ENCODE measurements around the gene ZKSCAN1.
"Not testable (repeated sequence)": the region's sequence is repeated elsewhere in the genome, so short reads cannot be mapped to it uniquely, and the experiment has no call there.

ZKSCAN1 gene

DNA sequence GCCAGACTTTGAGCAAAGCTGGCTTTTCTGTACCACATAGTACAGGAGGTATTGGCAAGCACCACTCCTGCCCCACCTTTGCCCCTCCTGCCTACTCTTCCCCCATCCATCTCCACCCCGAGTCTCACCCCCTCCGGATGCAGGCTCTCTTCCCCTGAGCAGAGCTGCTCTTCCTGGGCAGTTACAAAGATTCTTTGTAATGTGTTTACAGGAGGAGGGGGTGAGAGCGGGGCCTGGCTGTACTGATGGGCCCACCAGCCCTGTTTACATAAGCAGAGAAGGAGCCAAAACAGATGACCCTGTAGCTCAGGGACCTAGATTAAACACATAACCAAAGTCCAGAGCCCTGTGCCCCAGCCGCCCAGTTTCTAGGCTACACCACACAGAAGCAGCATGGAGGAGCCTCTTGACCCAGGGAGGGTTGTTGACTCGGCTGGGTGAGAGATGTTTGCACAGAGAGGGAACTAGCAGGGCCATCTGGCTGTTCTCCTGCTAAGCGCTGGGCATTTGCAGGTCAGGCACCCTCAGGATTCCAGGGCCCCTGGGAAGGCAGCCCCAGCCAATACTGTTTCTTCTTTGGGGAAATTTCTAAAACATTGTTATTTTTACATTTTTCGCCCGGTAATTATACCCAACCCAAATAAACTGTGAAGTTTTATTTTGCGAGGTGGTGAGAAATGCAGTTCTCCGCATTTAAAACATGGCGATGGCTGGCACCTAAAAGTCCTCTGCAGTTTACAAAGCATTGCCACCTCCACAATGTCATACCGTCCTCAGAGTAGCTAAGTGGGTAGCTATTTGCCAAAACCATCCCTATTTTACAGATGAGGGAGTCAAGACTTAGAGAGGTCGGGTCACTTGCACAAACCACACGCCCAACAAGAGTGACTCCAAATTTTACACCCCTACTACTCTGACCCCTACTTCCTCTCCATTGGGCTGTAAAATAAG lies 11.4 kb upstream of the ZKSCAN1 start:
- DNase-seq: peak in 1 of 2 experiments; percentile 39

DNA sequence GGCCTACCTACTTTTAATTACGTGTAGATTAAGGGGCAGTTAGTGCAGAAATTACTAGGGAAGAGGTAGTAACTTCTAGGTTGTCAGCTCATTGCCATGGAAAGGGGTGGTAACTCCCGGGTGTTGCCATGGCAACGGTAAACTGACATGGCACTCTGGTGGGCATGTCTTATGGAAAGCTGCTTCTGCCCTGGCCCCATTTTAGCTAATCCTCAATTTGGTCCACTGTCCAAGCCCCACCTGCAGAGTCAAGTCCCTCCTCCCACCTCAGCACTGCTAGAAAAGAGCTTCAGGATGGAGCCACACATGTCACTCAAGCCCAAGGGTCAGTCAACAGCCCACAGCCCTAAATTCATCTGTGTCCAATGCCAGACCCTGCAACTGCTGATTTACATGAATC lies 7.5 kb upstream of the ZKSCAN1 start:
- DNase-seq: no peak

DNA sequence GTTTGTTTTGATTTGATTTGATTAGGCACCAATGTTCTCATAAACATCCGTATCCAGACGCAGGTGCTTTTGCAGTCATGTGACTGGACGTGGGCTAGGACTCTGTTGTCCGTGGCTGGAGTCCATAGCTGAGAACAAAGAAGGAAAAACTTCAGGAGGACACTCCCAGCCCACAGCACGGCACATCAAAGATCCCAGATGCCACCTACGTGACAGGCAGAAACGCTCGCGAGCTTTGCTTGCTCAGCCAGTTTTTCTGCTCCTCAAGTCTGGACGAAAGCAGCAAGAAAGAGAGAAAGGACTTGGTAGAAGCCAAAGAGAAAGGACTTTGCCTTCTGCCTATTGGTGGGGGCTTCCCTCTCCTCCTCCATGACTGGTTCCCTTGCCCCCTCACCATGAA lies 6.9 kb upstream of the ZKSCAN1 start:
- no peak for DNase-seq

DNA sequence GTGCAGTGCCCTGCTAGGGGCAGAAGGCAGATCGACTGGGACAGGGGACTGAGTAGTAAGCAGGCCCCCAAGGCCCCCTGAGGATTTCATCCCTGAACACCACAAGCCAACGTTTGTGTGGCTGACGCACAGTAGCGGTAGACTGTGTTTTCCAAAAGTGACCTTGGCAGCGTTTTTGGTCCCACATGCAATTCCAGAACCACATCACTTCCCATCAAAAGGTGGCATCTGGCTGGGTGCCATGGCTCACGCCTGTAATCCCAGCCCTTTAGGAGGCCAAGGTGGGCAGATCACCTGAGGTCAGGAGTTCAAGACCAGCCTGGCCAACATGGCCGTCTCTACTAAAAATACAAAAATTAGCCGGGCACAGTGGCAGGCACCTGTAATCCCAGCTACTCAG lies 5.4 kb upstream of the ZKSCAN1 start:
- DNase-seq: not testable (repeated sequence)

DNA sequence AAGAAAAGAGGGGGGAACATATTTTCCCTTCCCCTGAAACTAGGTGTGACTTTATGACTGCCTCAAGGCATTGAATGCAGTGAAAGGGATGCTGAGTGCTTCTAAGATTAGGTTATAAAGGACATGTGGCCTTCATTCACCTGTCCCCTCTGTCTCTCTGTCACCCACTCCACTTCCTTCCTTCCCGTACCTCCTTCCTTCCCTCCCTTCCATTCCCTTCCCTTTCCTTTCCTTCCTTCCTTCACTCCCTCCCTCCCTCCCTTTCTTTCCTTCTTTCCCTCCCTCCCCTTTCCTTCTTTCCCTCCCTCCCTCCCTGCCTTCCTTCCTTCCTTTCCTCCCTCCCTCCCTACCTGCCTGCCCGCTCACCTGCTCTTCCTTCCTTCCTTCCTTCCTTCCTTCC lies 4.5 kb upstream of the ZKSCAN1 start:
- DNase-seq: no peak

DNA sequence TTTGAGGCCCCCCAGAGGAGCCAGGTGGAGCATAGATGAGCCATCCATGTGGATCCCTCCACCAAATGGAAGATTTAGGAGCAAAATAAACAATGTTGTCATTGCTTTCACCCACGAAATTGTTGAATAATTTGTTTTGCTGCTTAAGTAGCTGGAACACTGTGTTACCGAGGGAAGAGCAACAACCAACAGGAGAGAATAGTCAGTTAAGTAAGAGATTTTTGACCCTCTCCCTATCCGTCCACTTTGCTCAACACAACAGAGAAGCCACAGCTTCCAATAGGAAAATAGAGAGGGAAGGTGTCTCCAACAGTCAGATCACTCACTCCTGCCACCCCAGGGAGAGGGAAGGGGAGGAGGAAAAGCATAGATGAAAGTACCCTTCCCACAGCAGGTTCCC lies 3.9 kb upstream of the ZKSCAN1 start:
- no peak for DNase-seq

DNA sequence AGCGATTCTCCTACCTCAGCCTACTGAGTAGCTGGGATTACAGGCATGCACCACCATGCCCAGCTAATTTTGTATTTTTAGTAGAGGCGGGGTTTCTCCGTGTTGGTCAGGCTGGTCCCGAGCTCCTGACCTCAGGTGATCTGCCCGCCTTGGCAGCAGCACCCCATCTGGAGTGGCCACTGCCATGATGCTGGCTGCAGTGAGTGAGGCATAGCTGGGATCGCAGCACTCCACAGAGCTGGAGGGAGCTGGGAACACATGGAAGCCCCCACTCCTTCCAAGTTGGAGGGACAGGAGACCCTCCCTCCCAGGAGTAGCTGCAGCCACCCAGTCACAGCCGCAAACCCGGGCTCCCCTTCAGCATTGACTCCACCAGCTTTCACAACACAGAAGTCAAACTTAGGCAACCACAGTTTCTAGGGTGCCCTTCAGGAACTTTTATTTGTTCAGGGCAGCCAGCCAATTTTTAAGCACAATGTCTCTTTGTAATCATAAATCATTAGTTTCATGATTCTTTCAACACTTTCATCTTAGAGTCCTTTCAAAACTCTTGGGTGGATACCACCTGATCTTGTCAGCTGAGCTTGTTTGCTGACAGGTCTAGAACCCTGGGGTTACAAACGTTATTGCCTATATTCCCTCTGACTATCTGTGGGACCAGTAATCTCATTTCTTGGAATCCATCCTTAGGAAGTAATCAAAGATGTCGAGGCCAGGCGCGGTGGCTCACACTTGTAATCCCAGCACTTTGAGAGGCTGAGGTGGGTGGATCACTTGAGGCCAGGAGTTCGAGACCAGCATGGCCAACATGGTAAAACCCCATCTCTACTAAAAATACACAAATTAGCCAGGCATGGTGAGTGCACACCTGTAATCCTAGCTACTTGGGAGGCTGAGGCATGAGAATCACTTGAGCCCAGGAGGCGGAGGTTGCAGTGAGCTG lies 2.7 kb upstream of the ZKSCAN1 start:
- not testable (repeated sequence) for DNase-seq

DNA sequence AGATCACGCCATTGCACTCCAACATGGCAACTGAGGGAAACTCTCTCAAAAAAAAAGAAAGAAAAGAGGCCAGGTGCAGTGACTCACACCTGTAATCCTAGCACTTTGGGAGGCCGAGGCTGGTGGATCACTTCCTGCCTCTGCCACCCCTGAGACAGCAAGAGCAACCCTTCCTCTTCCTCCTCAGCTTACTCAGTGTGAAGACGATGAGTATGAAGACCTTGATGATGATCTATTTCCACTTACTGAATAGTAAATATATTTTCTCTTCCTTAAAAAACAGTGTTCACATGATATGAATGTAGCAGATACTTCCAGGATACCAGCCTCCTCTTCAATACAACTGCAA lies 2.1 kb upstream of the ZKSCAN1 start:
- DNase-seq: no peak

DNA sequence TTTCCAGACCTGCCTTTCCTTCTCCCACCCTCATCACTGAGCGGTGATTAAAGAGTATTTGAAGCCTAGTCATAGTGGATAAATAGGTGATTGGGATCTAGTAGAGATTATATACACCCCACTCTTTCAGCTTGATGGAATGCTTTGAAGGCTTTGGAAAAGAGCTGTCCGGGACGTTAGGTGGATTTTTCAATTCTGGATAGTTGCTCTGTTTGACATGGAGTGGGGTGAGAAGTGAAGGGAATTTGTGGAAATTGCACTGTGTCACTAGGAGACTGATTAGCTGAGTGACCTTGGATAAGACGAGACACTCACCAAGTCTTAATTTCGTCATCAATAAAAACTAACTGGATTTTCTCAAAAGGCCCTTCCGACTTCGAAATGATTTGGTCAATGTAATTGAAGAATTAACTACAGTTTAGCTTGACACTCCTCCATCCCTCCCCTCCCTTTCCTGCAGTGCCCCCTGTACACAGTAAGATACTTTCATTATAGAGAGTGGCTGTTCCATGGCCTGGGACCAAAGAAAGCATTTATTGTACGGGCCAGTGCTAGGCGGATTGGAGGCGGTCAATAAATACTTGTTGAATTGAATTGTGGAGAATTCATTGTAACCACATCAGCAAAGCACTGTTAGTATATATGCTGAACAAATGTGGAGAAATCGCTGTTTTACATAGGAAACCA lies 962 bp downstream of the ZKSCAN1 start:
- DNase-seq: no peak

DNA sequence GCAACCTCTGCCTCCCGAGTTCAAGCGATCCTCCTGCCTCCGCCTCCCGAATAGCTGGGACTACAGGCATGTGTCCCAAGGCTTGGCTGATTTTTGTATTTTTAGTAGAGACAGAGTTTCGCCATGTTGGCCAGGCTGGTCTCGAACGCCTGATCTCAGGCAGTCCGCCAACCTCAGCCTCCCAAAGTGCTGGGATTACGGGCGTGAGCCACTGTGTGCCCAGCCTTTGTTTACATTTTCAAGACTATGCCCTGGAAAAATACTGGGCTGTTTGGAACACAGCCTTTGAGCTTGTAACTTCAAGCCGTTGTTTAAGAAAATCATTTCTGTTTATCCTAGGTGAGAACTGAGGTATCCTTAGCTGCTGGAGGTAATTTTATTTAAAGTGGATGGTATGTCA lies 1.9 kb downstream of the ZKSCAN1 start:
- DNase-seq: no peak

DNA sequence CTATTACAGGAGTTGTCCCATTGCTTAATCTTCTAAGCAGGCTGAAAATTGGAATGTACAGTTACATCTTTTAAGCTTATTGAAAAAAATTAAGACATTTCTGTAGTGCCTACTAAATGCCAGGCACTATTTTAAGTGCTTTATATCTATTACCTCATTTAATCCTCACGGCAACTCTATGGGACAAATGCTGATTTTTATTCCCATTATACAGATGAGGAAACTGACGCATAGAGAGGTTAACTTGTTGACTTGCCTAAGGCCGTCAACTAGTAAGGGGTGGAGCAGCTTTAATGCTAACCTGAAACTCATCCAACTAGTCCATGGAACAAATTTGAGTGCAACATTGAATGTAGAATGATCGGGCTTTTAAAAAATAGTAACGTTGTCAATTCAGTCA lies 2.5 kb downstream of the ZKSCAN1 start:
- no peak for DNase-seq

DNA sequence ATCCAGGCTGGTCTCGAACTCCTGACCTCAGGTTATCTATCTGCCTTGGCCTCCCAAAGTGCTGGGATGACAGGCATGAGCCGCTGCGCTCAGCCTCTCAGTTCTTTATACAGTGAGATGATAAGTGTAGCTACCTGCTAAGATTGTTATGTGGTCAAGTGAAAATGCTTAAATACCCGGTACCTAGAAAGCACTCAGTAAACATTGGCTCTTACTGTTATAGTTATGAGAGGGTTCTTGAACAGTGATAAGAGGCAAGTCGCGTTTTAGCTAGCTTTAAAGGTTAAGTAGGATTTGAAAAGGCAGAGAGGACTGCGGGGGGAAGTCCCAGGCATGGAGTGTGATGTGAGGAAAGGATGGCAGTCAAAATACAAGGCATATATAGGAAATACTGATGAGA lies 4.5 kb downstream of the ZKSCAN1 start:
- no peak for DNase-seq

DNA sequence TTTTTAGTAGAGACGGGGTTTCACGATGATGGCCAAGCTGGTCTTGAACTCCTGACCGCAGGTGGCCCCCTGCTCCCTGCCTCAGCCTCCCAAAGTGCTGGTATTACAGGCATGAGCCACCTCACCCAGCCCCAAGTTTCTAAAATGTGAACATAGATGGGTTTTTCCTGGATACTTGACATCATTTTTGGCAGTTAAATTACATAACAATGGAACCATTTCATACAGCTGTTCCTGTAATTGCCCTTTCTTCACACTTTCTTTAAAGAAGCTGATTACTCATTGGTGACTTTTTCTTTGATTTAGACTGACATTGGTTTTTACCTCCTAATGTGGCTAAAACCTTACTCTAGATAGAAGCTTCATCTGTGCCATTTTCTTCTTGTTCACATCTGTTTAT lies 5.9 kb downstream of the ZKSCAN1 start:
- DNase-seq: no peak

DNA sequence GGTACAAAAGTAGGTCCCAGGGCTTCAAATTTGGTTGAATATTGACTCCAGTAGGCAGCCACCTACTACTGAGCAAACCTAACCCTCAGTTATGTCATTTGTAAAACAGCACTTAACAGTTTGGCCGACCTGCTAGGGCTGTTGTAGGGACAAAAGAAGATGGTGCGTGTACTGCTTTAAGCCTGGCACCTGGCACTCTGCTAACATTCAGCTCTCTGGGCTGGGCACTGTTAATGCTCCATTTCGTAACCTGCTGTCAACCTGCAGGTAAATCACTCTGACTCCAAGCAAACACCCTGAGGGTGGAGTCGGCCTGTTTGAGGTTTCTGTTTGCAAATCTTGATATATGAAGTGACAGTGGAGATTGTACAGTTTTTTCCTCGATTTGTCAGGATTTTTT lies 7.2 kb downstream of the ZKSCAN1 start:
- DNase-seq: no peak

DNA sequence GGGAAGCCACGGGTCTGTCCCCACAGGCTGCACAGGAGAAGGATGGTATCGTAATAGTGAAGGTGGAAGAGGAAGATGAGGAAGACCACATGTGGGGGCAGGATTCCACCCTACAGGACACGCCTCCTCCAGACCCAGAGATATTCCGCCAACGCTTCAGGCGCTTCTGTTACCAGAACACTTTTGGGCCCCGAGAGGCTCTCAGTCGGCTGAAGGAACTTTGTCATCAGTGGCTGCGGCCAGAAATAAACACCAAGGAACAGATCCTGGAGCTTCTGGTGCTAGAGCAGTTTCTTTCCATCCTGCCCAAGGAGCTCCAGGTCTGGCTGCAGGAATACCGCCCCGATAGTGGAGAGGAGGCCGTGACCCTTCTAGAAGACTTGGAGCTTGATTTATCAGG lies 8.1 kb downstream of the ZKSCAN1 start:
- DNase-seq: no peak

DNA sequence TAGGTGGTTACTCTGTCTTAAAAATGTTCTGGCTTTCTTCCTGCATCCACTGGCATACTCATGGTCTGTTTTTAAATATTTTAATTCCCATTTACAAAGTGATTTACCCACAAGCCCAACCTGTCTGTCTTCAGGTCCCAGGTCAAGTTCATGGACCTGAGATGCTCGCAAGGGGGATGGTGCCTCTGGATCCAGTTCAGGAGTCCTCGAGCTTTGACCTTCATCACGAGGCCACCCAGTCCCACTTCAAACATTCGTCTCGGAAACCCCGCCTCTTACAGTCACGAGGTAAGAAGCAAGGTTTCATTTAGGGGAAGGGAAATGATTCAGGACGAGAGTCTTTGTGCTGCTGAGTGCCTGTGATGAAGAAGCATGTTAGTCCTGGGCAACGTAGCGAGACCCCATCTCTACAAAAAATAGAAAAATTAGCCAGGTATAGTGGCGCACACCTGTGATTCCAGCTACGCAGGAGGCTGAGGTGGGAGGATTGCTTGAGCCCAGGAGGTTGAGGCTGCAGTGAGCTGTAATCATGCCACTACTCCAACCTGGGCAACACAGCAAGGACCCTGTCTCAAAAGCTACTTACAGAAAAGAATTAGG lies 8.7 kb downstream of the ZKSCAN1 start:
- no peak for DNase-seq

DNA sequence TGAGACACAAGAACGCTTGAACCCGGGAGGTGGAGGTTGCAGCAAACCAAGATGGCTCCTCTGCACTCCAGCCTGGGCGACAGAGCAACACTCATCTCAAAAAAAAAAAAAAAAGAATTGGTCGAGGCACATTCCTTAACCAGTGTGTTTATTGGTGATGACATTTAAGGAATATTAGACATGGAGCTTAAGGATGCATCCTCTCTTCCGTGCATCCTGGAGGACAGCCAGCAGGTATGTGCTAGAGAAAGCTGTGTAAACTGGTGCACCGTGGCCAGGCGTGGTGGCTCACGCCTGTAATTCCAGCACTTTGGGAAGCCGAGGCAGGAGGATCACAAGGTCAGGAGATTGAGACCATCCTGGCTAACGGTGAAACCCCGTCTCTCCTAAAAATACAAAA lies 11.8 kb downstream of the ZKSCAN1 start:
- no peak for DNase-seq

DNA sequence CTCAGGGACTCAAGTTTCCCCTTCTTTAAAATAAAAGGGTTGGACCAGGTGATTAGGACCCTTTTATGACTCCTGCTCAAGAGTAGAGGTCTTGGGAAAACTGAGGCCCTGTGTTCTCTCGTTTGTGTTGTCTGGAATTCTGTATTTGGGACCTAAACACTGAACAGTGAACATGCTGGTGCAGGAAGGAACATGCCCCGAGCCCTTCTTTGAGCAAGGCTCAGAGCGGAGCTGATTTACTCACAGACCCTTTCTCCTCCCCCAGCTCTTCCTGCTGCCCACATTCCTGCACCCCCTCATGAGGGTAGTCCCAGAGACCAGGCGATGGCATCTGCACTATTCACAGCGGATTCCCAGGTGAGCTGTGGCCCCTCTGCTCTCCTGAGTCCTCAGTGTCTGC lies 14.2 kb downstream of the ZKSCAN1 start:
- no peak for DNase-seq

DNA sequence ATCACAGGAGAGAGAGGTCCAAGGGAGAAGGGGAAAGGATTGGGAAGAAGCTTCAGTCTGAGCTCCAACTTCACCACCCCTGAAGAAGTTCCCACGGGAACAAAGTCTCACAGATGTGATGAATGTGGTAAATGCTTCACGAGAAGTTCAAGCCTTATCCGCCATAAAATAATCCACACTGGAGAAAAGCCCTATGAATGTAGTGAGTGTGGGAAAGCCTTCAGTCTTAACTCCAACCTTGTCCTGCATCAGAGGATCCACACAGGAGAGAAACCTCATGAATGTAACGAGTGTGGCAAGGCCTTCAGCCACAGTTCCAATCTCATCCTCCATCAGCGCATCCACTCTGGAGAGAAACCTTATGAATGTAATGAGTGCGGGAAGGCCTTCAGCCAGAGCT lies 18.1 kb downstream of the ZKSCAN1 start:
- no peak for DNase-seq

DNA sequence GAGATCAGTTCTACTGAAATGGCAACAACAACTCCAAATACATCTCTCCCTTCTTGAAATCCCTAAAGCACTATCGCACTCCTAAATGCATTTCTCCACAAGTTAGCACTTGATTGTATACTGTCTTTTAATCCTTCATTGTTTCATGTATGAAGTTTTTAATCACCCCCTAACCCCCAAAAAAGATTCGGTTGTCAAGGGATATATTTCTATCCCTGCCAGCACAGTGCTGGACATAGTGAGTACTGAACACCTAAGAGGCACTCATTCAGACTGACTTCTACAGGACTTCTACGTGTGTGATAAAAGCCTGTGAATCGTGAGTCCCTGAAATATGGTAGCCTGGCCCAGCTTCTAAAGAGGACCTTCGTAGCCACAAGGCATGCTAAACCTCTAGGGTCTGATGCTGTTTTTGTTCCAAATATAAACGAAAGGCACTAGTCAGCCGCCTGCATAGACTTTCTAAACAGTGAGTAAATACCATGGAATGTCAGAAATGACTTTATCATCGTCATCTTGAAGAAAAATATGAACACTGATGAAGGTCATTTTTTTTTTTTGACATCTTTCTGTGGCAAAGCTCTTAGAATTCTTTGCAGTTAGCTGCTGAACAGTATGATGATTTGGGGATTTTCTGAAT lies 19.6 kb downstream of the ZKSCAN1 start:
- no peak for DNase-seq

DNA sequence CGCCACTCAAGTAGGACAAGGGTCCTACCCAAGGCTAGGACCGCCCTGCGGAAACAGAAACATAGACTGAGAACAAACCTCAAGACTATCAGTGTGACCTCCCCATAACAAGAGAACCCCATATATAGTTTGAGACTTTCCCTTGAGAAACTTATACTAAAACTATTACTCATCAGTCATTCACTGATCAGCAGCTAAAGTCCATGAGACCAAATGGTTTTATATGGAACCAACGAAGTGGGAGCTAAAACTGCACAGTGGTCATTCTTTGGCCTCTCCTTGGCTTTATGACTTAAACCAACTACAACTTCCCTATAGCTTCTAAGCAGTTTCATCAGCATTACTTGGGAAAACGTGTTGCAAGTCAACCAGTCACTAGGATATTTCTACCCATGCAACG lies 20.5 kb downstream of the ZKSCAN1 start:
- DNase-seq: no peak

DNA sequence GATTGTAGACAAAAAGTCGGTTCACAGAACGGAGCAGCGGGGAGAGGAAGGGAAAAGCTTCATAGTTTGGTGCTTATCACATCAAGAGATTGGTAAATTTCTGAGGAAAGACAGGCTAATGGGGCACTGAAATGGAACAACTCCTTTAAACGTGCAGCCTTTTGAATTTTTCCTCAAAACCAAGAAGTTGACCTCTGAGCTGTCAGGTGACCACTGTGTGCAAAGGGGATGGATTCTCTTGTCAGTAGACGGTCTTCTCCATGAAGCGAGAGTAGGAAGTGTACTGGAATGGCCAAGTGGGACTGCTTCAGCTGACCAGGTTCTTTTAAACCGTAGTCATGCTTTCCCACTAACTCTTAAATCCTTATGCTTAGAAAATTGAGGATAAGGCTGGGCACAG lies 22.9 kb downstream of the ZKSCAN1 start:
- DNase-seq: no peak

Data from NCI-H1930 (cell line).